ENCODE data around the gene CRYL1. TPM values are rescaled to one million over a fixed set of nuclear protein-coding genes. Genes with fewer than 3 reads are reported as not detected.
A peak's percentile ranks its signal among the peaks of the same experiment; 100 is the strongest.
"Not testable (repeated sequence)": the region's sequence is repeated elsewhere in the genome, so short reads cannot be mapped to it uniquely, and the experiment has no call there.

CRYL1 gene
- total and polyA plus RNA-seq, 4 donors, result 21.9 to 72.1 (median 35.4) TPM

- WGBS, 2 donors, result 60 to 74% methylated on average over 2 of the region's 2 CpGs
- ATAC-seq (ENCODE audit: low FRiP score) (no peak), DNase-seq (no peak)
- H3K9me3 ChIP-seq (ENCODE audit: control insufficient read depth, low read length), result no peaks in the 10 kb centered on the region
- no peaks in the 10 kb centered on the region for H3K4me1 ChIP-seq (ENCODE audit: control insufficient read depth in 1 of 2, insufficient read depth in 2 of 2, low read length in 2 of 2)
- intact Hi-C loops (cut with DNase I), result no loop called here
- no peaks in the 10 kb centered on the region for H3K36me3 ChIP-seq (ENCODE audit: control insufficient read depth in 1 of 2, insufficient read depth in 2 of 2, low read length in 1 of 2)
- H3K27ac ChIP-seq (ENCODE audit: low read depth in 1 of 2, low read length in 2 of 2), result no peak overlapping the region
- no peaks in the 10 kb centered on the region for H3K27me3 ChIP-seq (ENCODE audit: control insufficient read depth in 1 of 2, insufficient read depth in 2 of 2, low read length in 1 of 2)
- H3K4me3 ChIP-seq (ENCODE audit: low read length in 2 of 2), result no peak overlapping the region
Observed at GRCh38 chr13:20442798-20443381, 82.8 kb downstream of the CRYL1 start.

GRCh38 chr13:20442375-20442774 lies 83.3 kb downstream of the CRYL1 start:
- Histone ChIP-seq H3K36me3 (ENCODE audit: control insufficient read depth in 1 of 2, insufficient read depth in 2 of 2, low read length in 1 of 2) (no peaks in the 10 kb centered on the region), H3K4me3 (ENCODE audit: low read length in 2 of 2) (no peak overlapping the region), H3K4me1 (ENCODE audit: control insufficient read depth in 1 of 2, insufficient read depth in 2 of 2, low read length in 2 of 2) (no peaks in the 10 kb centered on the region), H3K27ac (ENCODE audit: low read depth in 1 of 2, low read length in 2 of 2) (no peak overlapping the region), H3K27me3 (ENCODE audit: control insufficient read depth in 1 of 2, insufficient read depth in 2 of 2, low read length in 1 of 2) (no peaks in the 10 kb centered on the region), H3K9me3 (ENCODE audit: control insufficient read depth, low read length) (no peaks in the 10 kb centered on the region)
- no peak for DNase-seq
- intact Hi-C loops (cut with DNase I), result no loop called here
- ATAC-seq (ENCODE audit: low FRiP score), result no peak

GRCh38 chr13:20441879-20442278 lies 83.8 kb downstream of the CRYL1 start:
- Histone ChIP-seq H3K9me3 (ENCODE audit: control insufficient read depth, low read length) (no peaks in the 10 kb centered on the region), H3K4me3 (ENCODE audit: low read length in 2 of 2) (no peak overlapping the region), H3K36me3 (ENCODE audit: control insufficient read depth in 1 of 2, insufficient read depth in 2 of 2, low read length in 1 of 2) (no peaks in the 10 kb centered on the region), H3K27ac (ENCODE audit: low read depth in 1 of 2, low read length in 2 of 2) (no peak overlapping the region), H3K4me1 (ENCODE audit: control insufficient read depth in 1 of 2, insufficient read depth in 2 of 2, low read length in 2 of 2) (no peaks in the 10 kb centered on the region), H3K27me3 (ENCODE audit: control insufficient read depth in 1 of 2, insufficient read depth in 2 of 2, low read length in 1 of 2) (no peaks in the 10 kb centered on the region)
- DNase-seq, result no peak
- no peak for ATAC-seq (ENCODE audit: low FRiP score)
- intact Hi-C loops (cut with DNase I), result no loop called here
- 58 to 66% methylated on average over 2 of the region's 2 CpGs for WGBS, 2 donors

- ATAC-seq (ENCODE audit: low FRiP score) (no peak), DNase-seq (no peak)
- Histone ChIP-seq H3K9me3 (ENCODE audit: control insufficient read depth, low read length) (no peaks in the 10 kb centered on the region), H3K27ac (ENCODE audit: low read depth in 1 of 2, low read length in 2 of 2) (no peak overlapping the region), H3K4me1 (ENCODE audit: control insufficient read depth in 1 of 2, insufficient read depth in 2 of 2, low read length in 2 of 2) (no peaks in the 10 kb centered on the region), H3K36me3 (ENCODE audit: control insufficient read depth in 1 of 2, insufficient read depth in 2 of 2, low read length in 1 of 2) (no peaks in the 10 kb centered on the region), H3K27me3 (ENCODE audit: control insufficient read depth in 1 of 2, insufficient read depth in 2 of 2, low read length in 1 of 2) (no peaks in the 10 kb centered on the region), H3K4me3 (ENCODE audit: low read length in 2 of 2) (no peak overlapping the region)
- intact Hi-C loops (cut with DNase I), result no loop called here
- 74 to 75% methylated on average over 5 of the region's 5 CpGs for WGBS, 2 donors
Observed at GRCh38 chr13:20441056-20441455, 84.6 kb downstream of the CRYL1 start.

GRCh38 chr13:20439261-20439660 lies 86.4 kb downstream of the CRYL1 start:
- intact Hi-C loops (cut with DNase I), result no loop called here
- WGBS, 2 donors, result 84% methylated on average over 4 of the region's 4 CpGs
- no peak for ATAC-seq (ENCODE audit: low FRiP score)

GRCh38 chr13:20438801-20439200 lies 86.9 kb downstream of the CRYL1 start:
- Histone ChIP-seq H3K27me3 (ENCODE audit: control insufficient read depth in 1 of 2, insufficient read depth in 2 of 2, low read length in 1 of 2) (no peaks in the 10 kb centered on the region), H3K4me3 (ENCODE audit: low read length in 2 of 2) (no peak overlapping the region), H3K36me3 (ENCODE audit: control insufficient read depth in 1 of 2, insufficient read depth in 2 of 2, low read length in 1 of 2) (no peaks in the 10 kb centered on the region), H3K4me1 (ENCODE audit: control insufficient read depth in 1 of 2, insufficient read depth in 2 of 2, low read length in 2 of 2) (no peaks in the 10 kb centered on the region), H3K27ac (ENCODE audit: low read depth in 1 of 2, low read length in 2 of 2) (no peak overlapping the region), H3K9me3 (ENCODE audit: control insufficient read depth, low read length) (no peaks in the 10 kb centered on the region)
- WGBS, 2 donors, result 95 to 98% methylated on average over 6 of the region's 6 CpGs
- intact Hi-C loops (cut with DNase I), result no loop called here
- ATAC-seq (ENCODE audit: low FRiP score) (no peak), DNase-seq (no peak)

More at GRCh38 chr13:20439261-20439660, 86.4 kb downstream of the CRYL1 start:
- no peak for DNase-seq
- no peaks in the 10 kb centered on the region for H3K9me3 ChIP-seq (ENCODE audit: control insufficient read depth, low read length)
- no peaks in the 10 kb centered on the region for H3K4me1 ChIP-seq (ENCODE audit: control insufficient read depth in 1 of 2, insufficient read depth in 2 of 2, low read length in 2 of 2)
- H3K27ac ChIP-seq (ENCODE audit: low read depth in 1 of 2, low read length in 2 of 2), result no peak overlapping the region
- H3K27me3 ChIP-seq (ENCODE audit: control insufficient read depth in 1 of 2, insufficient read depth in 2 of 2, low read length in 1 of 2), result no peaks in the 10 kb centered on the region
- H3K36me3 ChIP-seq (ENCODE audit: control insufficient read depth in 1 of 2, insufficient read depth in 2 of 2, low read length in 1 of 2), result no peaks in the 10 kb centered on the region
- H3K4me3 ChIP-seq (ENCODE audit: low read length in 2 of 2), result no peak overlapping the region

- H3K9me3 ChIP-seq (ENCODE audit: control insufficient read depth, low read length), result no peaks in the 10 kb centered on the region
- no peaks in the 10 kb centered on the region for H3K27me3 ChIP-seq (ENCODE audit: control insufficient read depth in 1 of 2, insufficient read depth in 2 of 2, low read length in 1 of 2)
- WGBS, 2 donors, result 90 to 94% methylated on average over 10 of the region's 10 CpGs
- intact Hi-C loops (cut with DNase I), result no loop called here
- no peak for ATAC-seq (ENCODE audit: low FRiP score)
- no peaks in the 10 kb centered on the region for H3K36me3 ChIP-seq (ENCODE audit: control insufficient read depth in 1 of 2, insufficient read depth in 2 of 2, low read length in 1 of 2)
- H3K4me1 ChIP-seq (ENCODE audit: control insufficient read depth in 1 of 2, insufficient read depth in 2 of 2, low read length in 2 of 2), result no peaks in the 10 kb centered on the region
- DNase-seq, result no peak
- H3K4me3 ChIP-seq (ENCODE audit: low read length in 2 of 2), result no peak overlapping the region
- H3K27ac ChIP-seq (ENCODE audit: low read depth in 1 of 2, low read length in 2 of 2), result no peak overlapping the region
Observed at GRCh38 chr13:20436505-20436904, 89.2 kb downstream of the CRYL1 start.

- WGBS, 2 donors, result 50 to 55% methylated on average over 57 of the region's 57 CpGs
- H3K4me3 ChIP-seq (ENCODE audit: low read length in 2 of 2), result no peak overlapping the region
- intact Hi-C loops (cut with DNase I), result no loop called here
- peaks cover 0 to 2% of the 10 kb centered on the region in 2 donors for H3K36me3 ChIP-seq (ENCODE audit: control insufficient read depth in 1 of 2, insufficient read depth in 2 of 2, low read length in 1 of 2)
- H3K27ac ChIP-seq (ENCODE audit: low read depth in 1 of 2, low read length in 2 of 2), result no peak overlapping the region
- no peaks in the 10 kb centered on the region for H3K4me1 ChIP-seq (ENCODE audit: control insufficient read depth in 1 of 2, insufficient read depth in 2 of 2, low read length in 2 of 2)
- no peaks in the 10 kb centered on the region for H3K27me3 ChIP-seq (ENCODE audit: control insufficient read depth in 1 of 2, insufficient read depth in 2 of 2, low read length in 1 of 2)
- ATAC-seq (ENCODE audit: low FRiP score) (no peak), DNase-seq (peak in 1 of 2 donors; percentile 71)
- H3K9me3 ChIP-seq (ENCODE audit: control insufficient read depth, low read length), result no peaks in the 10 kb centered on the region
Observed at GRCh38 chr13:20435616-20436368, 89.9 kb downstream of the CRYL1 start.

- intact Hi-C loops (cut with DNase I); H3K27ac ChIP-seq (ENCODE audit: low read depth in 1 of 2, low read length in 2 of 2); ATAC-seq (ENCODE audit: low FRiP score); H3K36me3 ChIP-seq (ENCODE audit: control insufficient read depth in 1 of 2, insufficient read depth in 2 of 2, low read length in 1 of 2); H3K27me3 ChIP-seq (ENCODE audit: control insufficient read depth in 1 of 2, insufficient read depth in 2 of 2, low read length in 1 of 2); H3K4me3 ChIP-seq (ENCODE audit: low read length in 2 of 2); DNase-seq; H3K9me3 ChIP-seq (ENCODE audit: control insufficient read depth, low read length); H3K4me1 ChIP-seq (ENCODE audit: control insufficient read depth in 1 of 2, insufficient read depth in 2 of 2, low read length in 2 of 2): not testable (repeated sequence)
- 93 to 95% methylated on average over 6 to 9 of the region's 9 CpGs for WGBS, 2 donors
Observed at GRCh38 chr13:20434210-20434609, 91.4 kb downstream of the CRYL1 start.
